Measurements from ENCODE around the gene PDE3A. TPM values are rescaled to one million over a fixed set of nuclear protein-coding genes. Genes with fewer than 3 reads are reported as not detected.

The PDE3A gene
- total RNA-seq, 1 experiment from 2014 or later: 0.36 TPM

DNA sequence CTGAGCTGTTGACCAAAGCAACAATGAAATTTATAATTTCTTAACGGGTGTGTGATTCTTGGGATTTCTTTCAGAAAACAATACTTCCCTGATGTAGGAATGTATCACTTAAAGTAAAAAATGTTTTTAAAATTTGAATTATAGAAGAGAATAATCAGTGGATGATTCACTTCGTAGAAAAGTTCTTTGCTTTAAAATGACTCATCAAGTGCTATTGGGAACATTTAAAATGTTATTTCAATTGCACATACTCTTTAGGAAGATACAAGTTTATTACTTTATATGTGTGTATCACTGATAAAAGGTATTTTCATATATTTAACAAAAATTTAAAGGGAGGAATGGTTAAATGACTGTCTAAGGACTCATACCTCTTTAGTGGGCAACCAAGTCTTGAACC, 155.3 kb downstream of the PDE3A start:
- no peaks in the 10 kb centered on the region for H3K9me3 Mint-ChIP-seq (ENCODE audit: unreplicated experiment)
- no TSS peak for BruUV-seq (replicated peaks)
- CTCF ChIA-PET: no interaction called here
- POLR2A ChIA-PET: no interaction called here
- no peaks in the 10 kb centered on the region for H3K27me3 Mint-ChIP-seq (ENCODE audit: insufficient read depth, unreplicated experiment)
- DNase-seq: no peak
- Histone ChIP-seq H3K4me3 (ENCODE audit: low read depth, low read length) (no peak overlapping the region), H3K36me3 (ENCODE audit: control insufficient read depth, insufficient read depth, low read length) (no peaks in the 10 kb centered on the region), H3K27me3 (replicated peaks; ENCODE audit: control insufficient read depth, insufficient read depth, low read length) (no peaks in the 10 kb centered on the region), H3K9me3 (no peaks in the 10 kb centered on the region), H3K4me1 (no peaks in the 10 kb centered on the region)
- no peaks in the 10 kb centered on the region for H3K4me1 Mint-ChIP-seq (ENCODE audit: low read depth, unreplicated experiment)
- H3K27ac Mint-ChIP-seq (ENCODE audit: unreplicated experiment): no peak overlapping the region
- no peaks in the 10 kb centered on the region for H3K36me3 Mint-ChIP-seq (ENCODE audit: insufficient read depth, unreplicated experiment)
- TF ChIP-seq, protein P1, sequence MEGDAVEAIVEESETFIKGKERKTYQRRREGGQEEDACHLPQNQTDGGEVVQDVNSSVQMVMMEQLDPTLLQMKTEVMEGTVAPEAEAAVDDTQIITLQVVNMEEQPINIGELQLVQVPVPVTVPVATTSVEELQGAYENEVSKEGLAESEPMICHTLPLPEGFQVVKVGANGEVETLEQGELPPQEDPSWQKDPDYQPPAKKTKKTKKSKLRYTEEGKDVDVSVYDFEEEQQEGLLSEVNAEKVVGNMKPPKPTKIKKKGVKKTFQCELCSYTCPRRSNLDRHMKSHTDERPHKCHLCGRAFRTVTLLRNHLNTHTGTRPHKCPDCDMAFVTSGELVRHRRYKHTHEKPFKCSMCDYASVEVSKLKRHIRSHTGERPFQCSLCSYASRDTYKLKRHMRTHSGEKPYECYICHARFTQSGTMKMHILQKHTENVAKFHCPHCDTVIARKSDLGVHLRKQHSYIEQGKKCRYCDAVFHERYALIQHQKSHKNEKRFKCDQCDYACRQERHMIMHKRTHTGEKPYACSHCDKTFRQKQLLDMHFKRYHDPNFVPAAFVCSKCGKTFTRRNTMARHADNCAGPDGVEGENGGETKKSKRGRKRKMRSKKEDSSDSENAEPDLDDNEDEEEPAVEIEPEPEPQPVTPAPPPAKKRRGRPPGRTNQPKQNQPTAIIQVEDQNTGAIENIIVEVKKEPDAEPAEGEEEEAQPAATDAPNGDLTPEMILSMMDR (IDR thresholded peaks at IDR 0.05; ENCODE audit: insufficient read depth in 1 of 2, low read depth in 1 of 2, low read length in 1 of 2, severe bottlenecking in 1 of 2, unreplicated experiment in 1 of 2): no peak
- H3K4me3 Mint-ChIP-seq (ENCODE audit: unreplicated experiment): no peak overlapping the region
- intact Hi-C loops (cut with micrococcal nuclease; ENCODE audit: unreplicated experiment): no loop called here

DNA sequence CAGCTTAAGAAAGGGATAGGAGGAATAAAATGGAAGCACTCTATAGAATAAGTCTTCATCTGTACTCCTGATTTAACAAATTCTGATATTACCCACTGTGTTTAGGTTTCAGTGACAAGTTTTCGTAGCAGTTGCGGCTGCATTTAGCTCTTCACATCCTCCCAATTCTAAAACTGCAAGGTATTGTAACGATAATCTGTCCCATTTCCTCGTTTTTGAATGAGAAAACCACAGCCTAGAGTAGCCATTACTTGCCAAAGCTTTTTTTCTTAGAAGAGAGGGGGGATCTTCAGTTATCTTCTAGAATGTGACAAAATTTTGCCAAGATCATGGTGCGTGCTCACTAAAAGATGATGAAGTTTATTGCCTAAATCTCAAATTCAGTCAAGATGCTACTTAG, 155.8 kb downstream of the PDE3A start:
- CTCF ChIA-PET: no interaction called here
- no peak overlapping the region for H3K27ac Mint-ChIP-seq (ENCODE audit: unreplicated experiment)
- no peaks in the 10 kb centered on the region for H3K4me1 ChIP-seq

DNA sequence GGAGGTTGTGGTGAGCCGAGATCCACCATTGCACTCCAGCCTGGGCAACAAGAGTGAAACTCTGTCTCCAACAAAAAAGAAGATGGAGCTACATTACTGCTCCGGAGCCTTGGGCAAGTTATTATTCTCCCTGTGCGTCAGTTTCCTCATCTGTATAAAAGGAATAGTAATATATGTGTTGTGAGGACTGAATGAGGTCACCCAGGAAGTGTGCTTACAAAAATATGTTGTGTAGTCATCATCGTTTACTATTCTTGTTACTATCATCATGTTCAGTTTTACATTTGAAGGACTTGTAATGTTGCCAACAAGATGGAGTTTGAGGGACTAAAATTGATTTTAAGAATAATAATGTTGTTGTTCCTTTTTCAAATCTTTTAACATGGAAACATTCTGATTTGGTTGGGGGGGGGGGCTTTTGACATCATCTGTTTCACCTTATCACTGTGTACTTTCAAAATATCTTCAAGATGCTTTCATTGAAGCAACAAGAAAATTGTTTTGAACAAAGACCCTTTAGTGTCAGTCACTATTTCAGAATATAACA, 156.8 kb downstream of the PDE3A start:
- Mint-ChIP-seq H3K4me1 (ENCODE audit: low read depth, unreplicated experiment) (no peaks in the 10 kb centered on the region), H3K27me3 (ENCODE audit: insufficient read depth, unreplicated experiment) (no peaks in the 10 kb centered on the region), H3K4me3 (ENCODE audit: unreplicated experiment) (no peak overlapping the region), H3K9me3 (ENCODE audit: unreplicated experiment) (no peaks in the 10 kb centered on the region), H3K27ac (ENCODE audit: unreplicated experiment) (no peak overlapping the region), H3K36me3 (ENCODE audit: insufficient read depth, unreplicated experiment) (no peaks in the 10 kb centered on the region)
- Histone ChIP-seq H3K4me3 (ENCODE audit: low read depth, low read length) (no peak overlapping the region), H3K36me3 (ENCODE audit: control insufficient read depth, insufficient read depth, low read length) (no peaks in the 10 kb centered on the region), H3K9me3 (no peaks in the 10 kb centered on the region), H3K4me1 (no peaks in the 10 kb centered on the region), H3K27me3 (replicated peaks; ENCODE audit: control insufficient read depth, insufficient read depth, low read length) (no peaks in the 10 kb centered on the region)
- no TSS peak for BruUV-seq (replicated peaks)
- CTCF ChIA-PET: no interaction called here
- POLR2A ChIA-PET: no interaction called here
- intact Hi-C loops (cut with micrococcal nuclease; ENCODE audit: unreplicated experiment): no loop called here
- TF ChIP-seq, protein P1 (IDR thresholded peaks at IDR 0.05; ENCODE audit: insufficient read depth in 1 of 2, low read depth in 1 of 2, low read length in 1 of 2, severe bottlenecking in 1 of 2, unreplicated experiment in 1 of 2): no peak
- DNase-seq: no peak

More for the DNA sequence above, 155.8 kb downstream of the PDE3A start:
- no peak for DNase-seq
- POLR2A ChIA-PET: no interaction called here
- no peaks in the 10 kb centered on the region for H3K9me3 ChIP-seq
- no TSS peak for BruUV-seq (replicated peaks)
- H3K27me3 ChIP-seq (replicated peaks; ENCODE audit: control insufficient read depth, insufficient read depth, low read length): no peaks in the 10 kb centered on the region
- no peaks in the 10 kb centered on the region for H3K27me3 Mint-ChIP-seq (ENCODE audit: insufficient read depth, unreplicated experiment)
- H3K9me3 Mint-ChIP-seq (ENCODE audit: unreplicated experiment): no peaks in the 10 kb centered on the region
- H3K4me1 Mint-ChIP-seq (ENCODE audit: low read depth, unreplicated experiment): no peaks in the 10 kb centered on the region
- intact Hi-C loops (cut with micrococcal nuclease; ENCODE audit: unreplicated experiment): no loop called here
- no peak overlapping the region for H3K4me3 Mint-ChIP-seq (ENCODE audit: unreplicated experiment)
- no peak overlapping the region for H3K4me3 ChIP-seq (ENCODE audit: low read depth, low read length)
- TF ChIP-seq, protein P1 (IDR thresholded peaks at IDR 0.05; ENCODE audit: insufficient read depth in 1 of 2, low read depth in 1 of 2, low read length in 1 of 2, severe bottlenecking in 1 of 2, unreplicated experiment in 1 of 2): no peak
- H3K36me3 ChIP-seq (ENCODE audit: control insufficient read depth, insufficient read depth, low read length): no peaks in the 10 kb centered on the region
- H3K36me3 Mint-ChIP-seq (ENCODE audit: insufficient read depth, unreplicated experiment): no peaks in the 10 kb centered on the region
